SIG-M5 treated with dmso at 0.1 percent for 504 hours (cell line): Measurements from ENCODE around the gene ABLIM1.

Experiments used
- DNase-seq: peaks from one replicate; lab custom pipeline; 2025; ENCODE audit not compliant: unreplicated experiment; lab: John Stamatoyannopoulos, UW

Gene ABLIM1

DNA sequence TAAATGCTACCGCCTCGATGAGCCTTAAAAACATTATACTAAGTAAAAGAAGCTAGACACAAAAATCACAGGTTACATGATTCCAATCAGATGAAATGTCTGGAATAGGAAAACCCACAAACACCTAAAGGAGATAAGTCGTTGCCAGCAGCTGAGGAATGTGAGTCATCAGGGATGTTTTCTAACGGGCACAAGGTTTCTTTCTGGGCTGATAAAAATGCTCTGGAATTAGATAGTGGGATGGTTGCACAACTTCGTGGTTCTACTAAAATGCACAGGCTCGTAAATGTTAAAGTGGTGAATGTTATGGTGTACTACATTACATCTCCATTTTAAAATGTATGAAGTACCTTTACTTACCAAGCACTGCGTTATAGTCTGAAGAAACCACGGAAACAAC, 9.7 kb downstream of the ABLIM1 start:
- no peak for DNase-seq

DNA sequence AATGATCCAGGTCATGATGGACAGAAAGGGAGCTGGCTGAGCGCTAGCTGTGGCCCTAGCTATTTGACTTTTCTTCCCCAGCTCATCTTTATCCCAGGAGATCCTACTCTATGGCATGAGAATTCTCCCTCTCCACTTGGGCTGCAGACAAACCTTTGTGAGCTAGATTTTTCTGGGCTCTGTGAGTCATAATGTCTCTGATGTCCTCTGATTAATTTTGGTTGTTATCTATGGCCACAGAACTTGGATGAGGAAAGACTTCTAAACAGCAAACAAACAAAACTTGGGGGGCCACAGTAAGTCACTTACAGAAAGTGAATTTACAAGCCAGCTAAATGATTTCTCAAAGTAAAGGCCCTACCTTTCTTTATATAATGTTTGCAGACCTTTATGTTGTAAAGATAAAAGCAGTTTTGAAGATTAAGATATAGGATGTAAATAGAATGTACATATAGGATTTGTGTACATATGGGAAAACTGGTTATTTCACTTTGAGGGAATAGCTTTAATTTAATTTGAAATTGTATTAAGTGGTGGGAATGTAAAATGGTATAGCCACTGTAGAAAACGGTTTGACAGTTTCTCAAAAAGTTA, 10.4 kb downstream of the ABLIM1 start:
- no peak for DNase-seq

GRCh38 chr10:114646426-114646825, 11.6 kb downstream of the ABLIM1 start:
- DNase-seq, result no peak

GRCh38 chr10:114645706-114646105, 12.4 kb downstream of the ABLIM1 start:
- no peak for DNase-seq

DNA sequence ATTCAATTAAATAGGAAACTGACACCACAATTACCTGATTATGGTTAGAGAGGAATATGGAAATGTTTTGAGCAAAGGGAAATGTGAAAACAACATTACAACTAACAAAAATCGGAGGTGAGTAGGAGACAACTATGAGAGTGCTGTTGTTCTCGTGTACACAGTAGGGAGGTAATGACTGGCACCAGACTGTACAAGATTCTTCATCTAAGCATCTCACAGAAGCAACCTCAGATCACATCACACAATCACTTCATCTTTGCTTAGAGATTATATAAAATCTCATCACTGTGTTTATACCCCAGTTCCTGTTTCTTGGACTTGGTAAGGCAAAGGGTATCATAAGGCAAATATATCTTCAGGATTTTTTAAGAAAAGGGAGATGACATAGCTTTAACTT, 14.9 kb downstream of the ABLIM1 start:
- DNase-seq, result no peak

GRCh38 chr10:114642729-114643128, 15.3 kb downstream of the ABLIM1 start:
- DNase-seq, result no peak

DNA sequence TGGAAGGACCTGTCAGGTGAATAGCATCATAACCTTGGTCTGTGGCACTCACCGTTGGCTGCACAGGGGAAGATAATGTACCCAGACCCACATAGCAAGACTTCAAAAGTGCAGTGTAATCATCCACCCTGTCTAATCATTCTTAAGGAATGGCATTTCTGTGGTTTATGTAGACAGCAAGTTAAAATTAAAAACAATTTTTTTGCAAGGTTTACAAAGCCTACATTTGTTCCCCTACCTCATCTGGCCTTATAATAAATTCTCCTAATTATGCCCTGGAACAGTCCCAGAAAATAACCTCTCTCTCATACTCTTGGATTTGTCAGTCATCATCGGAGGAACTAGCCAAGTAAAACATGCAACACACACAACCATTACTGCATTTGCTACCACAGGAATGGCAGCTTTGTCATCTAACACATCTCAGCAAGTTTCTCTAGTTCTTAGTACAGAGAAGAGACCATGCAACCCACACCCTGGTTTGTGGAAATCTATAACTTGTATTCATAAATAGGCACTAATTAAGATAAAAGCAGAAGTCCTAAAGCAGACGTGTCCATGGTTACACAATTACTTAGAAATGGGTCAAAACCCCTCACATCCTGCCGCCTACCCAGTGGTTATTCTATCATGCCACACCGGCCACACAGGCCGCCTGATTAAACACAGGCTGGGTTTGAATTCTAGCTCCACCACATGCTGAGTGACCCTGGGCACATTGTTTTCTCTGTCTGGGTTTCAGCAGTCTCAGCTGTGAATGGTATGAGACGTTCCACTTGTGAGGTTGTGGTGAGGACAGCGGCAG, 19.1 kb downstream of the ABLIM1 start:
- DNase-seq, result no peak

DNA sequence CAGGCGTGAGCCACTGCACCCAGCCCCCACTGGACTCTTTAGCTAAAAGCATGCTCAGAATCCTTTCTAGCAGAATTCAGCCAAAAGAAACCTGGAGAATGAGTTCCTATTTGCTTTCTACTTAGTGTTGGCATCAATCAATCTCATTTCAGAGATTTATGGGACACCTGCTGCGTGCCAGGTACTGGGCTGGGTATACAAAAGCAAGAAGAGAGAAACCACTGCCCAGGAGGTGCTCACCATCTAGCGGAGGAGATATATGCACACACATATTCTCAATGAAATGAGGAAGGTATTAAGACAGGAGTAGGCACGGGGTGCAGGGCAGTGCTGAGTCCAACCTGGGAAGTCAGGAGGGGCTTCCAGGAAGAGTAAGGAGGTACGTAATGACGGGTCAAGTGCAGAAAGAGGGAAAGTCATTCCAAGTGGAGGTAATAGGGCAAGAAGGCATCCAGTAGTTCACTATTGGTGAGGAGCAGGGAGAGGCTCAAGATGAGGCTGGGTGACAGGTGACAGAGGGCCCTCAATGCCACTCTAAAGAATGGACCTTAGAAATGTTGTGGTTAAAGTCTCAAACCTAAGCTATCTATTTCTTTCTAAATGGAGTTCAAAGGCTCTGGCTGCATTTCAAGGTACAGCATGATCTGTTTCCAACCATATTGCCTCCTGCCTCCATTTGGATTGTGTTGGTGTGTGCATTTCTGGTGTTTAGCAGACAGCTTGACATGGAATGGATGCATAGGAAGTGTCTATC, 22.1 kb downstream of the ABLIM1 start:
- DNase-seq, result no peak

DNA sequence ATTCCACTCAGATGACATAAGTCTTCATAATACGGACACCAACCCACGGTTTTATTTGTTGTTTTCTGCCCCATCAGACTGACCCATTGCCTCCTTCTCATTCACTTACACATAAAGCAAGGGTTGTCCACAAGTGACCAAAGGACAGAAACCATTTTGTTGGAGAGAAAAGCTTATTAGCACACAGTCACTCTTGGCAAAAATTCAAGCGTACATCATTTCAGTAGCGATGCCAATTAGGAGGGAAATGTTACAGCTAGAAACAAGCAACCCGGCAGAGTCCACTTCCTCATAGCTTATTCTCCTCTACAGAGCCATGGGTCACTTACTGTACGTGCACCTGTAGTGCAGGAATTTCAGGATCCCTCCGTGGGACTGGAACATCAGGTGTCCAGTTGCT, 23.0 kb downstream of the ABLIM1 start:
- no peak for DNase-seq

- no peak for DNase-seq
These were observed 23.5 kb downstream of the ABLIM1 start for GRCh38 chr10:114634609-114634979.

- DNase-seq, result no peak
These were observed 25.0 kb downstream of the ABLIM1 start for GRCh38 chr10:114632869-114633715.

DNA sequence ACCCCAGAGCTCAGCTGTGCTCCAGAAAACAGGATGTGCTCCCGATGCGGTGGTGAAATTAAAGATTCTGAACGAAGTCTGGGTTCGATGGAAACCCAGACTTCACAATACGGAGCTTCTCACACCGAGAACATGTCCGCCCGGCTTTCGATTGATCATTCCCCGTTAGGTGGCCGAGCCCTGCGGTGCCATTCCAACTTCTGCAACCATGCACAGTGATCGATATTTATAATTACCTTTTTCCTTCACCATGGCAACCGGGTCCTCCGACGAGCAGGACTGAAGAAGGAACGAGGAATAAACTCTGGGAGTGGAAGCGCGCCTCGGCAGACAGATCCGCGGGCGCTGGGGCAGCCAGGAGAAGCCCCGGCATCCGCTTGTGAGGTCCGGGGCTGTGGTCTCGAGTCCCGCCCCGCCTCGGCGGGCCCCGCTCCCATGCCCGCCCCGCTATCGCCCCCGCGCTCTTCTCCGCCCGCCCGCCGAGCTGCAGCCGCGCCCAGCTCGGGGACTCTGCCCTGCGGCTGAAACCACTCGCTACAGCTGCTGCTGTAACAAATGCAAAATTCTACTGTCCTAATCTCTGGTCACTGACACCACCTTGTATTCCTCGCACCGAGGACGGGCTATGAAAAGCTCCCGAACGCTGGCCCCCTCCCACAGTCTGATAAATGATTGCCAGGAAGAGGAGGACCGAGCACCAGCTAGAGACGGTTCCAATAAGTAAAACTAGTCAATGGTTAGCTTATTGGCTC, 26.2 kb downstream of the ABLIM1 start:
- no peak for DNase-seq

- DNase-seq, result no peak
These were observed 26.9 kb downstream of the ABLIM1 start for GRCh38 chr10:114631090-114631665.

GRCh38 chr10:114629824-114630730, 28.0 kb downstream of the ABLIM1 start:
- DNase-seq, result no peak

- no peak for DNase-seq
These were observed 28.8 kb downstream of the ABLIM1 start for GRCh38 chr10:114629083-114629823.

GRCh38 chr10:114628106-114628505, 30.0 kb downstream of the ABLIM1 start:
- DNase-seq, result no peak

DNA sequence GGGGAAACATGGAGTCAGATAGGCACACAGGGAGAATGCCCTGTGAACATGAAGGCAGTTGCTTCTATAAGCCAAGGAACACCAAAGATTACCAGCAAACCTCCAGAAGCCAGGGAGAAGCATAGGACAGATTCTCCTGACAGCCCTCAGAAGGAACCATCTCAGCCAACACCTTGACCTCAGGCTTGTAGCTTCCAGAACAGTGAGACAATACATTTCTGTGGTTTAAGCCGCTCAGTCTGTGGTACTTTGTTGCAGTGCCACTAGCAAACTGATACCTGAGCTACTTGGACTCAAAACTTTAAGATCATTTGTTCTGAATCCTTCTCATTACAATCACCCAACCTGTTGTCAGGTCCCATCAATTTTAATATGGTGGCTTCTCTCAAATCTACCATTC, 31.2 kb downstream of the ABLIM1 start:
- DNase-seq, result no peak
